ENCODE measurements around the gene QDPR.

The QDPR gene

DNA sequence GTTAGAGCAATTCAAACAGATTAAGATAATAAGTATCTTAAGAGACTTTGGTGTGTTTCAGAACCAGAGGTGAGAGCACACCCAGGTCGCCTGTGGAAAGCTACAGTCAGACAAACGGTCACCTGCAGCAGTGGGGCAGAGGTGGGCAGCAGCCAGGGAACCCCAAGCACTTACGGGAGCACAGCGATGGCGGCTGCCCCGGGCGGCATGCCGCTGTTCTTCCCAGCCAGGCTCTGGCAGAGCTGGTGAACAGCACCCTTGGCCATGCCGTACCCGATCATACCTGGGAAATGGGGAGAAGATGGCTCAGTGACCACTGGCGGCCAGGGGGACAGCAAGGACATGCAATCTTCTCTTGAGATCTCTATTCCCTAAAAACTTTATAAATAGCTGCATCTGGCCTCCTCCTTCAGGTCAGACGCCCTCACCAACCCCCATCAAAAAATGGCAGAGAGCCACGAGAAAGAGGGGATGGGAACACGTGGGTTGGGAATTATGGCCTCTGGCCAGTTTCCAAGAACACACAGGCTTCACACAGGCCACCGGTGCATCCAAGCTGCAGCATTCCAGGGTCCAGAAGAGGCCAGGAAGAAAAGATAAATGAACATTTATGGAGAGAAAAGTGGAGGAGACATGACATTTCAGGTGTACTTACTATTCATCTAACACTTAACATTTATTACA, 19.7 kb downstream of the QDPR start:
- no peak for TF ChIP-seq CTCF (IDR thresholded peaks at IDR 0.05; ENCODE audit: insufficient read depth, missing control alignments)
- DNase-seq (ENCODE audit: insufficient read length, low spot score) = no peak
- no peak for FAIRE-seq

DNA sequence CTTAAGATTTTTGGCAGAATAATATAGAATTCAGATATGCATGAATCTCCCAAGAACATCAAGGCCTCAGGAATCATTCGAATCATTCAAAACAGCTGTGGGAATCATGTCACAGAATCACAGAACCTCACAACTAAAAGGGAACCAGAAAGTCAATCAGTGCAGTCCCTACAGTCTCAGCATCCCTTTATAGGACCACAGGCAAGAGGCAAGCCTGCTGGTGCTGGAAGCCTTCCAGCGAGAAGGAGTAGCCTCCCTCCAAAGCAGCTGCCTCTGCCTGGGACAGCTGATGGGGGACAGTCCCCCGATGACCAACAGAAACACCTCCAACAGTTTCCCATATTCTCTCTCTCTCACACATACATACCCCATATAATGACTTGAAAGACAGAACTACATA, 20.7 kb downstream of the QDPR start:
- FAIRE-seq = no peak
- no peak for TF ChIP-seq CTCF (IDR thresholded peaks at IDR 0.05; ENCODE audit: insufficient read depth, missing control alignments)
- DNase-seq (ENCODE audit: insufficient read length, low spot score) = no peak

DNA sequence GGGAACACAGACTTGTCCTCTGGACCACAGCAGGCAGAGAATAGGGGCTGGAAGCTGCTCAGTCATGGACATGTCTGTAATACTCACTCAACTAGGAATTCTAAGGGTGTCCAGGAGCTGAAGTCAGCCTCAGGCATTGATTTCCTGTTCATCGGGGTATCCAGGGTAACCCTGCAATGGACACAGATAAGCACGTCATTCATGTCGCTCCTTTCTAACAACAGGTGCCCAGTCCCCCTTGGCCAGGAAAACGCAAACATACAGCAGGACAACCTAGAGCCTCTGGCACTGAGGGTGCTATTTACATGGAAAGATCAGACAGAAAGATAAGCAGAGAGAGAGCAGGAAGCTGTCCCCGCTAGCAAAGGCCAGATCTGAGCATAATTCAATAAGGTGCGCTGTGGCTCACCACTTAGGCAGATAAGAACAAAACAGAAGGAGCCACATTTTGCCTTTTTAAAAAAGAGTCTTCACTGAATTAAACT, 21.3 kb downstream of the QDPR start:
- FAIRE-seq = no peak
- no peak for TF ChIP-seq CTCF (IDR thresholded peaks at IDR 0.05; ENCODE audit: insufficient read depth, missing control alignments)
- DNase-seq (ENCODE audit: insufficient read length, low spot score) = no peak

DNA sequence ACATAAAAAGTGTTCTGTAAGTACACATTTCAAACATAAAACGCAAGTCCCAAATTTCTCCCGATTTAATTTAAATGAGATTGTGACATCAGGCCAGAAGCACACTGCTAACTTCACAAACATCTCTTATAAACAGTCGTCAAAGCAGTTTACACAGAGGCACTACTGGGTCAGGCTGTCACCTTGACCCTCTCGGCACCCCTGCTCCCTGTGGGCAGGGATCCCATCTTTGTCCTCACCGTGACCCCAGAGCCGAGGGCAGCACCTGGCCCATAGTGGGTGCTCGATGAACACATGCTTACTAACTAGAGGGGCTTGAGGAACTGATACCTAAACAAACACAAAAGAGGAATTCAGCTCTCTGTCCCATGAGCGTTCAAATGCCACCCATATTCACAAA, 22.2 kb downstream of the QDPR start:
- FAIRE-seq = no peak
- TF ChIP-seq CTCF (IDR thresholded peaks at IDR 0.05; ENCODE audit: insufficient read depth, missing control alignments) = no peak
- DNase-seq (ENCODE audit: insufficient read length, low spot score) = no peak

GRCh38 chr4:17489123-17489522, 22.8 kb downstream of the QDPR start:
- FAIRE-seq (no peak), DNase-seq (ENCODE audit: insufficient read length, low spot score) (no peak)
- TF ChIP-seq CTCF (IDR thresholded peaks at IDR 0.05; ENCODE audit: insufficient read depth, missing control alignments) = no peak

DNA sequence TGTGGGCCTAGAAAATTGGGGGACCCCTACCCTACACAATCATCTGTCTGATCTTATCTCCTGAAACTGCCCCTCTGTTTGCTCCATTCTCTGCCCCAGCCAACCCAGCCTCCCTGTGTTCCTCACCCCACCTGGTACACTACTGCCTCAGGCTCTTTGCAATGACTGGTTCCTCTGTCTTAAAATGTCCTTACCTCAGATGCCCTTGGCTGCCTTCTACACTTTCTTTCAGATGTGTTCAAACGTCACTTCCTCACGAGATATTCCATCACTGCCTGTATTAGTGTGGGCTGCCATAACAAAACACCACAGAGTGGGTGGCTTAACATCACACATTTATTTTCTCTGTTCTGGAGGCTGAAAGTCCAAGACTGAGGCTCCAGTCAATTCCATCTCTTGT, 29.2 kb downstream of the QDPR start:
- FAIRE-seq (no peak), DNase-seq (ENCODE audit: insufficient read length, low spot score) (no peak)
- no peak for TF ChIP-seq CTCF (IDR thresholded peaks at IDR 0.05; ENCODE audit: insufficient read depth, missing control alignments)

- DNase-seq (ENCODE audit: insufficient read length, low spot score) (no peak), FAIRE-seq (no peak)
- no peak for TF ChIP-seq CTCF (IDR thresholded peaks at IDR 0.05; ENCODE audit: insufficient read depth, missing control alignments)
Observed at GRCh38 chr4:17480955-17481354, 30.9 kb downstream of the QDPR start.
